SK-N-MC (cell line): ENCODE results near the gene GLYAT.

Experiments
- DNase-seq: peaks from one replicate; pipeline ENCODE4 v3.0.0-alpha.2; 2011; ENCODE audit warnings: low read depth, low spot score
- H3K27ac ChIP-seq: fragments of 200-600 bp; sonication (generic); 2 replicates; pipeline ENCODE4 v1.5.1; 2016; ENCODE audit warnings: mixed run types
- H3K36me3 ChIP-seq: fragments of 200-600 bp; sonication (generic); 2 replicates; pipeline ENCODE4 v1.6.1; 2017; ENCODE audit warnings: antibody characterized with exemption, low read length, mixed read lengths; ENCODE audit not compliant: insufficient read depth
- H3K4me3 ChIP-seq: fragments of 200-600 bp; sonication (generic); 2 replicates; pipeline ENCODE4 v1.5.1; 2016
- H3K9ac ChIP-seq: fragments of 200-600 bp; sonication (generic); 2 replicates; pipeline ENCODE4 v1.8.0; 2017; ENCODE audit warnings: mixed run types, mixed read lengths; ENCODE audit not compliant: insufficient read length
- H3K9me3 ChIP-seq: fragments of 200-600 bp; sonication (generic); 2 replicates; pipeline ENCODE4 v1.6.1; 2017; ENCODE audit warnings: low read depth, mild to moderate bottlenecking, antibody characterized with exemption, low read length, moderate library complexity, mixed read lengths
- EZH2 ChIP-seq: fragments of 200-600 bp; sonication (generic); IDR thresholded peaks from one replicate; pipeline ENCODE4 v1.6.1; 2017; ENCODE audit warnings: antibody characterized with exemption
- FOXP2 ChIP-seq: optimal IDR thresholded peaks from 2 replicates; pipeline ENCODE3; 2011; ENCODE audit warnings: mild to moderate bottlenecking, moderate library complexity; ENCODE audit not compliant: insufficient read depth; ENCODE audit errors: extremely low read length, control extremely low read depth
- POLR2AphosphoS5 ChIP-seq: IDR thresholded peaks from 2 replicates; pipeline ENCODE4 v1.6.1; 2012; ENCODE audit warnings: mild to moderate bottlenecking, low read depth, low read length, borderline replicate concordance

GLYAT gene

GRCh38 chr11:58740447-58740846, 8.7 kb upstream of the GLYAT start:
- Histone ChIP-seq H3K9me3 (no peaks in the 10 kb centered on the region), H3K4me3 (no peak overlapping the region), H3K9ac (no peak overlapping the region), H3K36me3 (no peaks in the 10 kb centered on the region), H3K27ac (no peak overlapping the region)
- DNase-seq: no peak
- TF ChIP-seq FOXP2 (no peak), POLR2AphosphoS5 (no peak), EZH2 (no peak)

DNA sequence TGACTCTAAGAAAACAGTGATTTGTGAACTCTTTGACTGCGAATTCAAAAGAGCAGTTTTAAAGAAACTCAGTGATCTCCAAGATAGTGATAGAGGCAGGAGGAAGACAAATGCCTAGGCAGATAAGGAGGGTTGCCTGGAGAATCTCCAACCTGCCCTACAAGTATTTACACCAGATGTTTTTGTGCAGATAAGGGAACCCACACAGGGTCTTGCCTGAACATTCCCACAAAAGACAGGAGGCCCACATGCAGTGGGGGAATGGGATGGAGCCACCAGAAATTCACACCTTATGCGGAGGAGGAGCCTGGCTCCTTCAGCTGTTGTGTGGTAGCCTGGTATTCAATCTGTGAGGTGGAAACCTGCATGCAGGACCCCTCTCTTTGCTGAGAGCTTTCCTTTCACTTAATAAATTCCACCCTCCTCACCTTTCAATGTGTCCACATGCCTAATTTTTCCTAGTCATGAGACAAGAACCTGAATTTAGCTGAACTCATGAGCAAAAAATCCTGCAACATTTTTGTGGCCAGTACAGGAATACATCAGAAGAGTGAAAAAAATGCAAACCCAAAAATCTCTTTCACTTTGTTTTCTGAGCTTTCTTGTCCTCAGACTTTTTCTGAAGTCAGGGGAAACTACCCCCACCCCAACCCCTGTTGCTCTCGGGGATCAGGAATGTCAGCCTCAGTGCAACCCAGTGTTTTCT, 8.1 kb upstream of the GLYAT start:
- H3K36me3 ChIP-seq: no peaks in the 10 kb centered on the region
- TF ChIP-seq EZH2: no peak
- TF ChIP-seq POLR2AphosphoS5: no peak
- no peak for TF ChIP-seq FOXP2
- H3K9me3 ChIP-seq: no peaks in the 10 kb centered on the region
- H3K9ac ChIP-seq: no peak overlapping the region
- no peak overlapping the region for H3K4me3 ChIP-seq
- DNase-seq: no peak
- H3K27ac ChIP-seq: no peak overlapping the region

GRCh38 chr11:58734681-58735490, 3.1 kb upstream of the GLYAT start:
- TF ChIP-seq POLR2AphosphoS5: no peak
- no peak for TF ChIP-seq EZH2
- no peak for TF ChIP-seq FOXP2
- no peaks in the 10 kb centered on the region for H3K9me3 ChIP-seq
- H3K27ac ChIP-seq: no peak overlapping the region

DNA sequence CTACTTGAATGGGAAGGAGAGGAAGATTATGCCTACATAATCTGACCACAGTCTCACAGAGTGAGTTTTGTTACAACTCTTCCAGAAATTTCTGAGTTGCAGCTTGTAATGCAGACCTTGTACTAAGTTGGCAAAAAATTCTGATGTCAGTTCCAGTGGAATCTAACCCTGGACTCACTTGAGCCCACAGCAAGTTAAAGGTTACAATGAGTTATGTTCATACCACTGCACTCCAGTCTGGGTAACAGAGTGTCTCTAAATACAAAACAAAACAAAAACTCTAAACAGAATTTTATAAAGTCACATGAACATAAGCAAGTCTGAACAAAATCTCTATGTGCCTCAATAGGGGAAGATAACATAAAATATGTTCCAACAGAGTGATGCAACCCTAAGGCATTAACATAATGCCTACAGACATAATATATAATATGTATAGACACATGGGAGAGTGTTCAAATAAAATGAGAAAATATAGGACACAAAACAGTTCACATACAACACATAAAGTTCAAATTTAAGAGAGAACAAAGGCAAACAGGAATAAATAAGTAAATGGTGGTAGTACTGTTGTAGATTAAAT, 1.1 kb downstream of the GLYAT start:
- peak; percentile 60 for DNase-seq
- no peak for TF ChIP-seq POLR2AphosphoS5
- no peak for TF ChIP-seq FOXP2
- TF ChIP-seq EZH2: no peak
- H3K36me3 ChIP-seq: no peaks in the 10 kb centered on the region
- peak overlapping the region; percentile 47 for H3K27ac ChIP-seq
- no peak overlapping the region for H3K9ac ChIP-seq
- no peaks in the 10 kb centered on the region for H3K9me3 ChIP-seq
- H3K4me3 ChIP-seq: no peak overlapping the region

More at GRCh38 chr11:58734681-58735490, 3.1 kb upstream of the GLYAT start:
- H3K36me3 ChIP-seq: no peaks in the 10 kb centered on the region
- H3K9ac ChIP-seq: no peak overlapping the region
- H3K4me3 ChIP-seq: no peak overlapping the region
- no peak for DNase-seq

DNA sequence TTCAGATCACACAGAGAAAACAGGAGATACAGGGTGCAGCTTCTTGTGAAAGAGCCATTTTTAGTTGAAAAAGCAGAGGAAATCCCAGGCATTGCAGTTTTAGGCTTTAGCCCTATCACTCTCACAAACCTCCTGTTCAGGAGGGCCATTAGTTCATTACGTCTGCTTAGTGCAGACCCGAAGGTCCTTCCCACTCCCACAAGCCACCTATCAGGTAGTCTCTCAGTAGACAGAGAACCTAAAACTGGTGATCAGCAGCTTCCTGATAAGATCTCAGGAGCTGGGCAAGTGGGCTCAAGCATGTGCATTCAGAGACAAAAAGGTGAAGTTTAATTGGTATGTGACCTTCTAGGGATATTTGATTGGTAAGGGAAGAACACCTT, 4.3 kb downstream of the GLYAT start:
- Histone ChIP-seq H3K27ac (peak overlapping the region; percentile 57; the same call in 1 of the 2 replicates), H3K4me3 (peak overlapping the region; percentile 29; the same call in 1 of the 2 replicates), H3K9ac (no peak overlapping the region), H3K36me3 (no peaks in the 10 kb centered on the region), H3K9me3 (no peaks in the 10 kb centered on the region)
- no peak for TF ChIP-seq POLR2AphosphoS5
- no peak for TF ChIP-seq EZH2
- TF ChIP-seq FOXP2: no peak
- DNase-seq: no peak

- Histone ChIP-seq H3K9ac (no peak overlapping the region), H3K27ac (peak overlapping the region; percentile 57), H3K9me3 (no peaks in the 10 kb centered on the region), H3K4me3 (peak overlapping the region; percentile 29; the same call in 1 of the 2 replicates), H3K36me3 (no peaks in the 10 kb centered on the region)
- TF ChIP-seq POLR2AphosphoS5 (peak; percentile 55; the same call in 1 of the 2 replicates), FOXP2 (no peak)
- DNase-seq: no peak
Measured at GRCh38 chr11:58726737-58727414, 4.9 kb downstream of the GLYAT start.

- no peak for TF ChIP-seq EZH2
- no peaks in the 10 kb centered on the region for H3K36me3 ChIP-seq
- H3K9me3 ChIP-seq: no peaks in the 10 kb centered on the region
- no peak for DNase-seq
- no peak overlapping the region for H3K4me3 ChIP-seq
- H3K27ac ChIP-seq: no peak overlapping the region
- H3K9ac ChIP-seq: no peak overlapping the region
Measured at GRCh38 chr11:58719406-58720117, 12.2 kb downstream of the GLYAT start.

- Histone ChIP-seq H3K9ac (no peak overlapping the region), H3K27ac (no peak overlapping the region), H3K9me3 (no peaks in the 10 kb centered on the region), H3K4me3 (no peak overlapping the region), H3K36me3 (no peaks in the 10 kb centered on the region)
- TF ChIP-seq FOXP2 (no peak), EZH2 (no peak), POLR2AphosphoS5 (no peak)
- DNase-seq: no peak
Measured at GRCh38 chr11:58712531-58712930, 19.2 kb downstream of the GLYAT start.
